Measurements from ENCODE around the gene GOLGA5. TPM values are rescaled to one million over a fixed set of nuclear protein-coding genes. Genes with fewer than 3 reads are reported as not detected.
"Not testable (repeated sequence)": the region's sequence is repeated elsewhere in the genome, so short reads cannot be mapped to it uniquely, and the experiment has no call there.

Gene GOLGA5
- total RNA-seq (2014; rRNA removed; shearing (Covaris generic)): 38.9 and 41.7 TPM in 2 replicates
- 20.5 and 26.1 TPM in 2 replicates for polyA plus RNA-seq (2014; cell fraction: nucleus; rRNA removed)

GRCh38 chr14:92793709-92794546, at the start of gene GOLGA5:
TSS of gene GOLGA5 (plus strand) at chr14:92794305. CDS start at chr14:92797438, 3,133 bp downstream.
- peak; percentile 97 for DNase-seq (ENCODE audit: extremely low read depth, low read depth)

DNA sequence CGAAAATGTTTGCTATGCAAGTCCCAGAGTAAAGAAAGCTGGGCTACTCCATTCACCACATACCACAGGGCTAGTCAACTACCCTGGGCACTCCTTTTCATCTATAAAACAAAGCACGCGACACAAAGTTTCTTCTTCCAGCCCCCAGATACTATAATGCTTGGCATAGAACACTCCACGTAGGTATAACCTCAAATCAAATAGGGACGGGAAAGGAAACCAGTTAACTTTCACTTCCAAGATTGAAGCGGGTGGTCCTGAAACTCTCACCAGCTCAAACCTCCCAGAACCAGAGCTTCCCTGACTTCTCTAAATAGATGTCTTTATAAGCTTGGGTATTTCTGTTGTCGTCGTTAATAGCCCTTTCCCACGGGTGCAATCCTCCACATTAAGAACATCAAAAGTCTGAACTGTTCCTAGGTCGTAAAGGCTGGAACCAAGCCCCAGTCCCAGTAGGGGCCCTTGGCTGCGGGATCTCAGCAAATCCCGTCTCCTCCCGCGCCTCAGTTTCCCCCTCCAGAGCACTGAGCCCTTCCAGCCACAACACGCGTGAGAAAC, 46.3 kb upstream of the GOLGA5 start:
- no peak for DNase-seq (ENCODE audit: extremely low read depth, low read depth)

DNA sequence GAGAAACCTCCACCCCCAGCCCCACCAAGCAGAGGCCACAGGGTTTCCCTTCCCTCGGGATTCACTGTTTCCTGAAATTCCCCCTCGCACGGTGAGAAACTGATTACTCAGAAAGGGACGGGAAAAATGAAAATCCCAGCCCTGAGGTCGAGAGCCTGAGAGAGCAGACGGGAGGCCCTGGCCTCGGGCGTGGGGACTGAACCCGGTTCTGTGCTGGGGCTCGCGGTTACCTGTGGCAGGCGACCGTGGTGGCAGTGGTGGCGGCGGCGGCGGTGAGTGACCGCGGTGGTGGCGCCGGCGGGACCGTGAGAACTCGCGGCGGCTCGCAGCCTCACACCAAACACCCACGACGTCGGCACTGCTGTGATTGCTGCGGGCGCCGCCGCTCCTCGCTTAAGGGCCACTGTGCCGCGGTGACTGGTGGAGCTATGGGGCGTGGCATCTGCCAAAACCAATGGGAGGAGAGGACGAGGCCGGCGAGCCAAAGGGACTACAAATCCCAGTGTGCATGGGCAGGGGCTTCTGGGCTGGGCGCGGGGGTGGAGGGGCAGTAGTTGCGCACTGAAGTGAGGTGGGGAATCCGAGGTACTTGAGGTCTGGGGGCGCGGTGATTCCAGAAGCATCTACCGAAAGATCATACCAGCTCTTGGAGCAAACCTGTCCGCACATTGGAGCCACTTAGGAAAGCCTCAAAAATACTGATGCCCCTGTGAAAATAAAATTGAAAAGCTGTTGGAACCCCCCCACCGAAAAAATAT, 45.7 kb upstream of the GOLGA5 start, which contains the start of gene LGMN:
Gene LGMN (minus strand): TSS at position 369 of the 758 bp plus-strand sequence. CDS start 15,841 bp downstream, outside the sequence.
- DNase-seq (ENCODE audit: extremely low read depth, low read depth): peak; percentile 93

DNA sequence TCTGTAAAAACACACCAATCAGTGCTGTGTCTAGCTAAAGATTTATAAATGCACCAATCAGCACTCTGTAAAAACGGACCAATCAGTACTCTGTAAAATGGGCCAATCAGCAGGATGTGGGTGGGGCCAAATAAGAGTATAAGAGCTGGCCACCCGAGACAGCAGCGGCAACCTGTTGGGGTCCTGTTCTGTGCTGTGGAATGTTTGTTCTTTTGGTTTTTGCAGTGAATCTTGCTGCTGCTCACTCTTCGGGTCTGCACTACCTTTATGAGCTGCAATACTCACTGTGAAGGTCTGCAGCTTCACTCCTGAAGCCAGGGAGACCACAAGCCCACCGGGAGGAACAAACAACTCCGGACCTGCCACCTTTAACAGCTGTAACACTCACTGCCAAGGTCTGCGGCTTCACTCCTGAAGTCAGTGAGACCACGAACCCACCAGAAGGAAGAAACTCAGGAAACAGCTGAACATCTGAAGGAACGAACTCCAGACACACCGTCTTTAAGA, 43.8 kb upstream of the GOLGA5 start:
- DNase-seq (ENCODE audit: extremely low read depth, low read depth): not testable (repeated sequence)

DNA sequence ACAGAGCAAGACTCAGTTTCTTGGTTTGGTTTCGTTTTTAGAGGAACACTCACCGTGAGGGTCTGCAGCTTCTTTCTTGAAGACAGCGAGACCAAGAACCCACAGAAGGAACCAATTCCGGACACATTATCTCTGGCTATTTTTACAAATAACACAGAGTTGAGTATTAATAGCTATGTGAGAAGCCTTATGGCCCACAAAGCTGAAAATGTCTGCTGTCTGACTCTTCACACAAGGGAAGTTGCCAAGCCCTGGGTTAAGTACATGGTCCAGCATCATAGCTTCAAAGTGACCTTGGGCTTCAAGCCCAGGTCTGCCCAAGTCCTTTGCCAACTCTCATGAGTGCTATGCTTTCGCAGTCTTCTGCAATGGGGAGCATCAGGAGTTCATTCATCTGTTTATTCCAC, 43.1 kb upstream of the GOLGA5 start:
- no peak for DNase-seq (ENCODE audit: extremely low read depth, low read depth)

- DNase-seq (ENCODE audit: extremely low read depth, low read depth): no peak
Observed at GRCh38 chr14:92751819-92752218, 42.3 kb upstream of the GOLGA5 start.

DNA sequence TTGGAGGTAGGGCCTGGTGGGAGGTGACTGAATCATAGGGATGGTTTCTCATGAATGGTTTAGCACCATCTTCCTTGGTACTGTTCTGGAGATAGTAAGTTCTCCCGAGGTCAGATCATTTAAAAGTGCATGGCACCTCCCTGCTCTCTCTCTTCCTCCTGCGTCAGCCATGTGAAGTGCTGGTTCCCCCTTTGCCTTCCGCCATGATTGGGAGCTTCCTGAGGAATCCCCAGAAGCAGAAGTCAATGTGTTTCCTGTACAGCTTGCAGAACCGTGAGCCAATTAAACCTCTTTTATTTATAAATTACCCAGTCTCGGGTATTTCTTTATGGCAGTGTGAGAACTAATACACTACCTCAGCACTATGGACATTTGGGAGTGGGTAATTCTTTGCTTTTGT, 40.9 kb upstream of the GOLGA5 start:
- no peak for DNase-seq (ENCODE audit: extremely low read depth, low read depth)

DNA sequence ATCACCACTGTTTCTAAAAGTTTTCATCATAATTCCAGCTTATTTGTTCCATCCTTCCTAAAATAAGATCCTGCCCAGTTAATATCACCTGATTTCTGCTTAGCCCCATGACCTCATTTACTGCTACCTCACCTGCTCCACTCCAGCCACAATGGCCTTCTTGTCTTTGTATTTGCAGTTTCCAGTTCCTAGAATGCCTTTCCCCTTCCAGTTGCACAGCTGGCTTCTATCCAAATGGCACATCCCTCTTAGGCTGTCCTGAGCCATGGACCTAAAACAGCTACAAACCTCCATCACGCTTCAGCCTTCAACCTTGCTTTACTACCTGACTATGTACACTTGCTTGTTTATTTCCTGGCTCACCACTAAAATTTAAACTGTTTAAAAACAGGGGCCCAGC, 39.1 kb upstream of the GOLGA5 start:
- no peak for DNase-seq (ENCODE audit: extremely low read depth, low read depth)

GRCh38 chr14:92755495-92755894, 38.6 kb upstream of the GOLGA5 start:
- DNase-seq (ENCODE audit: extremely low read depth, low read depth): no peak

DNA sequence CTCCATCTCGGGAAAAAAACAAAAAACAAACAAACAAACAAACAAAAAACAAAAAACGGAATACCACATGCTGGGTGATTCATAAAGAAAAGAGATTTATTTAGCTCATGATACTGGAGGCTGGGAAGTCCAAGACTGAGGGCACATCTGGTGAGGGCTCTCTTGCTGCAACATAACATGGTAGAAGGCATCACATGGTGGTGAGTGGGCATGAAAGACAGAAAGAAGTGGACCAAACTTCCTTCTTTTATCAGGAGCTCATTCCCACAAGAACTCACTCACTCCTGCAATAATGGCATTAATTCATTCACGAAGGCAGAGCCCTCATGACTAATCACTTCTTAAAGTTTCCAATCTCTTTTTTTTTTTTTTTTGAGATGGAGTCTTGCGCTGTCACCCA, 37.7 kb upstream of the GOLGA5 start:
- DNase-seq (ENCODE audit: extremely low read depth, low read depth): no peak

- DNase-seq (ENCODE audit: extremely low read depth, low read depth): peak; percentile 54
Observed at GRCh38 chr14:92759300-92759678, 34.8 kb upstream of the GOLGA5 start.

DNA sequence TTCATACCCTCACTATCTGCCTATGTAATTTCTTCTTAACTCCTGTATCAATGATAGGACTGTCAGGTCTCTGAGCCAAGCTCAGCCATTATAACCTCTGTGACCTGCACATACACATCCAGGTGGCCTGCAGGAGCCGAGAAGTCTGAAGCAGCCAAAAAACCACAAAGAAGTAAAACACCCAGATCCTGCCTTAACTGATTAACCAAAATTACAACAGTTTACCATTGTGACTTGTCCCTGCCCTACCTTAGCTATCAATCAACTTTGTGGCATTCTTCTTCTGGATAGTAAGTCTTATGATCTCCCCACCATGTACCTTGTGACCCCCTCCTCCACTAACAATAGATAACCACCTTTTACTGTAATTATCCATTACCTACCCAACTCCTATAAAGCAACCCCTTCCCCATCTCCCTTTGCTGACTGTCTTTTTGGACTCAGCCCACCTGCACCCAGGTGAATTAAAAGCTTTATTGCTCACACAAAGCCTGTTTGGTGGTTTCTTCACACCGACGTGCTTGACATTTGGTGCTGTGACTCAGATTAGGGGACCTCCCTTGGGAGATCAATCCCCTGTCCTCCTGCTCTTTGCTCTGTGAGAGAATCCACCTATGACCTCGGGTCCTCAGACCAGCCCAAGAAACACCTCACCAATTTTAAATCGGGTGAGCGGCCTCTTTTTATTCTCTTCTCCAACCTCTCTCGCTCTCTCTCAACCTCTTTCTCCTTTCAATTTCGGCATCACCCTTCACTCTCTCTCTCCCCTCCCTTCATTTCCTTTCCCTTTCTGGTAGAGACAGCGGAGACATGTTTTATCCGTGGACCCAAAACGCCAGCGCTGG, 34.2 kb upstream of the GOLGA5 start:
- DNase-seq (ENCODE audit: extremely low read depth, low read depth): no peak

GRCh38 chr14:92760524-92760805, 33.6 kb upstream of the GOLGA5 start:
- no peak for DNase-seq (ENCODE audit: extremely low read depth, low read depth)

DNA sequence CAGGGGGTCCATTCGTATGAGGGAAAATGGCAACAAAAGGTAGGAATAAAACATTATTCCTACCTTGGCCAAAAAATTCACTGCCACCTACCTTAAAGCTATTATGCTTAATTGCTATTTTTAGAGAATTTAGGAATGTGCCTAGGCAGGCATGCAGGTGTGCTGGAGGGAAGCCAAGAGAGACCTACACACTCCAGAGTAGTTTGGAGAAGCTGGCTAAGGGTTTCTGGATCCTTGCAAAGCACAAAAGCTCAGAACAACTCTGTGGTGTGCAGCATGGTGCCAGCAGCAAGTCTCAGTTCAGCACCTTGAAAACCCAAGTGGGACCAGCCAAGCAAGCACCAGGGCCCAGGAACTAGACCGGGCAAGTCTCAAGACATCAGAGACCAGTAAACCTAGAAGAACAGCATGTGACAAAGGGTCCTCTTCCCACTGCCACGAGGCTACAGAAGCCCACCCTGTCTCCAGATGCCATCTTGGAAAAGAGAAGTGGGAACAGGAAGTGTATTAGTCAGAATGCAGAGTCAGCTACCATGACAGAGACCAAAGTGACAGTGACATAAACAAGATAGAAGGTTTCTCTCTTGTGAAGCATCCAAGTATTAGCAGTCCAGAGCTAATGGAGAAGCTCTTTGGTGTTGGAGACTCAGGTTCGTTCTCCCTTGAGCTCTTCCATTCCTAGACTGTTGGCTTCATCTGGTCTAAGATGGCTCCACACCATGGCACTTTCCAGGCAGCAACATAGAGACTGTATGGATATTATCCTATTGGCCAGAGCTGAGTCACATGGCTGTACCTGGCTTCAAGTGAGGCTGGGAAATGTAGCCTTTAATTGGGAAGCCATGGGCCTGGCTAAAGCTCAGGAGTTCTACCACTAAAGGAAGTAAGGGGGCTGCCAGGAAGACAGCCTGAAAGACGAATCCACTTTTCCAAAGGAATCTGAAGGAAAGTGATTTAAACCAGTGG, 30.2 kb upstream of the GOLGA5 start:
- not testable (repeated sequence) for DNase-seq (ENCODE audit: extremely low read depth, low read depth)

DNA sequence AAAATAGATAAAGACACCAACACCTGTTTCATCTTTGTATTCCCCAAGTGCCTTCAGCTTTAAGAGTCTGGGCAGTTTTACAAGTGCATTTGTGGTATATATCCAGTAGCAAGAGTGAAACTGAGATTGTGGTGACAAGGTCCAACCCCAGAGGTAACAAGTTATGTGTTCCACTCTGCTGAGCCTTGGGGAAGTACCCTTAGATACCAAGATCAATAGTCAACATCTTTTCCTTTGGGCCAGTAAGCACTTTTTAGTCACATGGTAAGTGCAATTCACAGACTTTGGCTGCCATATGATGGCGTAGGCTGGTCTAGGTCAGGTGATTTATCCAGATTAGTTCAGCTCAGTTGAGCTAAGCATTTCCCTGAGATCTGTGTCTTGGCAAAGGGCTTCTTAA, 25.9 kb upstream of the GOLGA5 start:
- not testable (repeated sequence) for DNase-seq (ENCODE audit: extremely low read depth, low read depth)

GRCh38 chr14:92768795-92769194, 25.3 kb upstream of the GOLGA5 start:
- no peak for DNase-seq (ENCODE audit: extremely low read depth, low read depth)

GRCh38 chr14:92770484-92770883, 23.6 kb upstream of the GOLGA5 start:
- DNase-seq (ENCODE audit: extremely low read depth, low read depth): no peak

DNA sequence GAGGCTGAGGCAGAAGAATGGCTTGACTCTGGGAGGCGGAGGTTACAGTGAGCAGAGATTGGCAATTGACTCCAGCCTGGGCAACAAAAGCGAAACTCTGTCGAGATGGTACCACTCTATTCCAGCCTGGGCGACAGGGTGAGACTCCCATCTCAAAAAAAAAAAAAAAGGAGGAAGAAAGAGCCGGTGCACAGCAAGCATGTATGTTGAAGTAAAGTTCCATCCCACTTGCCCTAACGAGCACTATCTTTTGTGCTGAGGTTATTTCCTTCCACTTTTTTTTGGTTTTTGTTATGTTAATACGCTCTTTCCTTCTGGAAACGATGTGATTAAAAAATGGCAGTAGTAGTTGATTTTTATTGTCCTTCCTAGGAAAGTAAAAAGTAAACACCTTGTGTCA, 19.5 kb upstream of the GOLGA5 start:
- DNase-seq (ENCODE audit: extremely low read depth, low read depth): no peak

GRCh38 chr14:92775292-92775691, 18.8 kb upstream of the GOLGA5 start:
- DNase-seq (ENCODE audit: extremely low read depth, low read depth): not testable (repeated sequence)
